HG03520 (cell line): ENCODE measurements around the gene MMRN1.

ENCODE experiments used
- ATAC-seq: cut with Tn5 transposase; IDR thresholded peaks from one replicate; pipeline ENCODE4 v1.9.1; 2021; ENCODE audit warnings: mild to moderate bottlenecking, moderate library complexity; ENCODE audit not compliant: unreplicated experiment

Gene MMRN1

GRCh38 chr4:89906777-89907521 is 12.3 kb downstream of the MMRN1 start:
- no peak for ATAC-seq

GRCh38 chr4:89909889-89910288 is 15.2 kb downstream of the MMRN1 start:
- no peak for ATAC-seq

- no peak for ATAC-seq
Measured at GRCh38 chr4:89913623-89914022, 19.0 kb downstream of the MMRN1 start.

- no peak for ATAC-seq
Measured at GRCh38 chr4:89914609-89915550, 20.2 kb downstream of the MMRN1 start.

- ATAC-seq = no peak
Measured at GRCh38 chr4:89915937-89916336, 21.3 kb downstream of the MMRN1 start.

- ATAC-seq = no peak
Measured at GRCh38 chr4:89922848-89923416, 28.3 kb downstream of the MMRN1 start.

- ATAC-seq = no peak
Measured at GRCh38 chr4:89928838-89929237, 34.2 kb downstream of the MMRN1 start.

- peak; percentile 80 for ATAC-seq
Measured at GRCh38 chr4:89929425-89930159, 34.9 kb downstream of the MMRN1 start.

GRCh38 chr4:89939546-89939945 is 44.9 kb downstream of the MMRN1 start:
- ATAC-seq = no peak

- ATAC-seq = no peak
Measured at GRCh38 chr4:89939994-89940393, 45.3 kb downstream of the MMRN1 start.

- ATAC-seq = no peak
Measured at GRCh38 chr4:89942811-89943210, 48.2 kb downstream of the MMRN1 start.

GRCh38 chr4:89949782-89950387 is 55.2 kb downstream of the MMRN1 start:
- ATAC-seq = no peak

GRCh38 chr4:89952458-89952857 is 57.8 kb downstream of the MMRN1 start:
- ATAC-seq = no peak

- no peak for ATAC-seq
Measured at GRCh38 chr4:89954906-89955695, 60.4 kb downstream of the MMRN1 start.

GRCh38 chr4:89957046-89957926 is 62.6 kb downstream of the MMRN1 start:
- no peak for ATAC-seq

- ATAC-seq = no peak
Measured at GRCh38 chr4:89981789-89982334, 87.2 kb downstream of the MMRN1 start.

GRCh38 chr4:89988268-89988667 is 93.6 kb downstream of the MMRN1 start:
- no peak for ATAC-seq

- ATAC-seq = no peak
Measured at GRCh38 chr4:89992744-89993143, 98.1 kb downstream of the MMRN1 start.
